Stimulated activated naive B cell treated with anti-CD40 and anti-IgM and Interleukin-4, amounts not matched to agents 10 μg/mL and 1 μg/mL and 100 μg/mL, for 72 hours (primary cell): Measurements from ENCODE around the gene B3GALT5.

ENCODE experiments used
- ATAC-seq, 2 donors: fragments of 150-1000 bp; cut with Tn5 transposase; replicated peaks; 2 replicates each; pipeline ENCODE4 v1.10.0; 2021; ENCODE audit warnings: moderate library complexity in 1 of 2
- DNase-seq: peaks from one replicate; pipeline ENCODE4 v3.0.0; 2021
- H3K27ac Mint-ChIP-seq: one replicate; pipeline ENCODE4 v1.8.0; 2022; ENCODE audit warnings: mild to moderate bottlenecking, mixed read lengths
- H3K27me3 Mint-ChIP-seq, 2 donors: one replicate each; pipeline ENCODE4 v1.8.0; 2022; ENCODE audit warnings: mixed read lengths in 2 of 2
- H3K36me3 Mint-ChIP-seq, 2 donors: one replicate each; pipeline ENCODE4 v1.8.0; 2022; ENCODE audit warnings: mixed read lengths in 2 of 2, mild to moderate bottlenecking in 1 of 2
- H3K4me1 Mint-ChIP-seq, 2 donors: one replicate each; pipeline ENCODE4 v1.8.0; 2022; ENCODE audit warnings: mixed read lengths in 2 of 2, mild to moderate bottlenecking in 1 of 2
- H3K4me3 Mint-ChIP-seq, 2 donors: one replicate each; pipeline ENCODE4 v1.8.0; 2022; ENCODE audit warnings: mild to moderate bottlenecking in 2 of 2, mixed read lengths in 2 of 2, moderate library complexity in 1 of 2
- H3K9me3 Mint-ChIP-seq, 2 donors: one replicate each; pipeline ENCODE4 v1.8.0; 2022; ENCODE audit warnings: mixed read lengths in 2 of 2, mild to moderate bottlenecking in 1 of 2

The B3GALT5 gene

DNA sequence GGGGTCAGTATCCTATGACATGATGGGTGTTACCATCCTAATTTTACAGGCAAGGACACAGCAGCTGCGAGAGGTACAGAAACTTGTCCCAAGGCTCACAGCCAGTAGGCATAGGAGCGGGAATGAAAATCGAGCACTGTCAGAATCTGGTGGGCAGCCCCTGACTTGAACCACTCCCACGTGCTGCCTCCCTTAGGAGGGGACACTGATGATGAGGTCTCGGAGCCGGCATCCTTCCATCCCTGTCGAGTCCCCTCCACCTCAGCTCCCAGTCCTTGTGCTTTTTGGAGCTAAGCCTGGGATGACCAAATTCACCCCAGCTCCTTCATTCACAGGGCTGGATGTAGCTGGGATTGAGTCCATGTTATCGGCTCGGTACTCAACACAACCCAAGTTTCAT, 49.0 kb downstream of the B3GALT5 start:
- Mint-ChIP-seq H3K36me3 (no peaks in the 10 kb centered on the region), H3K4me1 (no peaks in the 10 kb centered on the region), H3K27me3 (peaks cover 8 to 19% of the 10 kb centered on the region in 2 donors), H3K9me3 (peaks cover 0 to 2% of the 10 kb centered on the region in 2 donors), H3K4me3 (no peak overlapping the region), H3K27ac (no peak overlapping the region)
- no peak for DNase-seq
- ATAC-seq = no peak

DNA sequence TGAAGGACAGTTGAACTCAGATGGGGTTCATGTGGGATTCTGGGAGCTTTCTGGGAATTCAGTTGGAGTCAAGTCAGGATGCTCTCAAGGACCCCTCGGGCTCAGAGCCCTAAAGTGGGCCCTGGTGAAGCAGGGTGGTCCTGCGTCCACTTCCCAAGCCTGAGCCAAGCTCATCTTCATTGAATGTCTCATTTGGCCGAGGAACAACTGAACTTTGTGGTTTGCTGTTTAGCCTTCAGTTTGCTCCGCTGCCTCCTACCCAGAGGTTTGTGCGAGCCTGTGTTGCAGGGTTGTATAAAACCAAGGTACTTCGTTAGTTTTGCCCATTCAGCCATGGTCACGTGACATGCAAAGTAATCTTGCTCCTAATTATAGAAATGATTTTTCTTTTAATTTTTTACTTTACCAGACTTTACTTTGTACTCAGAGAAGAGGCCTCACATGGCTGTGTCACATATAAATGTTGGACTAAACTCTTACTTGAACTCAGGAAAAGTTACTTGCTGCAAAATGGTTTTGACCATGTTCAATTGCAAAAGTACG, 49.7 kb downstream of the B3GALT5 start:
- H3K9me3 Mint-ChIP-seq = peaks cover 0 to 2% of the 10 kb centered on the region in 2 donors
- H3K36me3 Mint-ChIP-seq = no peaks in the 10 kb centered on the region
- DNase-seq (no peak), ATAC-seq (no peak)
- H3K27ac Mint-ChIP-seq = no peak overlapping the region
- H3K4me1 Mint-ChIP-seq = no peaks in the 10 kb centered on the region
- H3K27me3 Mint-ChIP-seq = peaks cover 8 to 22% of the 10 kb centered on the region in 2 donors
- no peak overlapping the region for H3K4me3 Mint-ChIP-seq

DNA sequence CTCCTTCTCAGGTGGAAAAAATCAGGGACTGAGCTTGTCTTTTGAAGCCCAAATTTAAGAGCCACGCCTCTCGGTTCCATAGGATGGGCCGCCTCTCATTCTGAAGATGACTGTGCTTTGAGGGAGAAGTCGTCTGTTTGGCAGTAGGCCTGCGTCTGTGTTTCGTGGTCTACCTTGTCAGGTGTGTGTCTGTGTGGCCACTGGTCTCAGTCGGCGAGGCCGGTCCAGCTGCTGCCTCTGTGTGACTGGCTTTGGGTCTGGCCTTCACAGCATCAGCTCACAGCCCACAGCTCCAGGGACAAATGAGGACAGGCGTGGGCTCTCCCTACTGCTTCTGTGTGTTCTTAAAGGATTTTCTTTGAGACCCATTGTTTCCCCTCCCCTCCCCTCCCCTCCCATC, 50.3 kb downstream of the B3GALT5 start:
- Mint-ChIP-seq H3K4me3 (no peak overlapping the region), H3K36me3 (no peaks in the 10 kb centered on the region), H3K9me3 (peaks cover 0 to 2% of the 10 kb centered on the region in 2 donors), H3K27ac (no peak overlapping the region), H3K27me3 (peaks cover 8 to 25% of the 10 kb centered on the region in 2 donors), H3K4me1 (no peaks in the 10 kb centered on the region)
- DNase-seq = no peak
- no peak for ATAC-seq

DNA sequence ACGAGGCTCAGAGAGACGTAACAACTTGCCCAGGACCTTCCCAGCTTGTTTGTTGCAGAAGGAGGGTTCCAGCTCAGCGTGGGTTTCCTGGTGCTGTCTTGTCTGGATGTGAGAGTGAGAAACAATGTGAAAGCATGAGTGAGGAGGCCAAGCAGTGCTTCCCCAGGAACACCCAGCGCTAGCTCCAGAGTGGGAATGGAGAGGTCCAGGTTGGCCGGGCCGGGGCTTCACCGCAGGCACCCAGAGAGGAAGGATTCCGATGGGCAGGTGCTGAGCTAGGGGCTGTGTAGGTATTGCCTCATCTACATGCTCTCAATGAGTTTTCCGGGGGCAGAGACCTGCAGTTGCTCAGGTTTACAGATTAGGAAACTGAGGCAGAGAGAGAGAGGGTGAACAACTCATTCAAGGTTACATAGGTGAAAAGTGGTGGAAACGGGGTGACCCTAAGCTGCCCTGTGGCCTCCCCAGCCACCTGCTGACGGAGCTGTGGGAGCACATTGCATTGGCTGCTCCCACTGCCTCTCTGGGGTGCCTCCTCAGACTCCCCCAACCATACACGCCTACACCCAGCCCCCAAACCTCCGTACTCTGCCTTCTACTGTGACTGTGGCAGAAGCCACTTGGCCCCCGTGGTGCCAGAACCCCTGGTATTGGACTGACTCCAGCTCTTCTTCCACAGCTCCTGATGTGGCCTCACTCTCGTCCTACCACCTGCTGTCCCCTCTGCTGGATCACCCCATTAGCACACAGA, 51.2 kb downstream of the B3GALT5 start:
- no peak for ATAC-seq
- no peak overlapping the region for H3K27ac Mint-ChIP-seq
- no peaks in the 10 kb centered on the region for H3K36me3 Mint-ChIP-seq
- peaks cover 3 to 25% of the 10 kb centered on the region in 2 donors for H3K27me3 Mint-ChIP-seq
- no peaks in the 10 kb centered on the region for H3K4me1 Mint-ChIP-seq
- peaks cover 0 to 2% of the 10 kb centered on the region in 2 donors for H3K9me3 Mint-ChIP-seq
- H3K4me3 Mint-ChIP-seq = no peak overlapping the region
- no peak for DNase-seq

DNA sequence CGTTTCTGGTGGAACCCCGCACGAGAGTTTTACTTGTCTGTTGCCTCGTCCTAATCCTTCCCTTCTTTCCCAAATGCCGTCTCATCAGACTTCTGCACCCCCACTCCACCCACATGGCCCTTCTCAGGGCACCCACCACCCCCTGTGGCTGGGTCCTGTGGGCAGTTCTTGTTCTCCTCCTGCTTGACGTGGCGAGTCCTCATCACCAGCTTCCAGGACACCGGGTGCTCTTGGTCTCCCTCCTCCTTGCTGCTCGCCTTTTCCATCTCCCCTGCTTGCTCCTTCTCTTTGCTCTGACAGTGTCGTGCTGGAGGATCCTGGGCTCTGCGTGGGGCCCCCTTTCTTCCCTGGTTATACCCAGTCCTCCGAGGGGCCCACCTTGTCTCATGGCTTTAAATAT, 51.8 kb downstream of the B3GALT5 start:
- Mint-ChIP-seq H3K9me3 (peaks cover 0 to 2% of the 10 kb centered on the region in 2 donors), H3K4me3 (no peak overlapping the region), H3K4me1 (no peaks in the 10 kb centered on the region), H3K27ac (no peak overlapping the region), H3K36me3 (no peaks in the 10 kb centered on the region), H3K27me3 (peaks cover 3 to 18% of the 10 kb centered on the region in 2 donors)
- ATAC-seq = no peak
- no peak for DNase-seq

DNA sequence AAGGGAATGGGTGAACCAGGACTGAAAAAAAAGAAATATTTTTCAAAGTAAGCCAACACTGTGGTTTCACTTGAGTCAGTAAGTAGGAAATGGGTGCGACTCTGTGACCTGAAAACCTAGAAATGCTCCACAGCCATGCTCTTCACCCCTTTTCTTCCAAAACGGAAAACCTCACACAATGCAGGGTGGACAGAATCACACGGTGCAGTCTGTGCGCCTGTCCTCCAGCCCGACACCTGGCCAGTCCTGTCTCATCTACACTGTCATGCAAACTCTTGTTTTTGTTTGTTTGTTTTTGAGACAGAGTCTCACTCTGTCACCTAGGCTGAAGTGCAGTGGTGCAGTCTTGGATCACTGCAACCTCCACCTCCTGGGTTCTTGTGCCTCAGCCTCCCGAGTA, 53.3 kb downstream of the B3GALT5 start:
- Mint-ChIP-seq H3K36me3 (no peaks in the 10 kb centered on the region), H3K27me3 (peaks cover 5 to 9% of the 10 kb centered on the region in 2 donors), H3K4me3 (no peak overlapping the region), H3K9me3 (no peaks in the 10 kb centered on the region), H3K27ac (no peak overlapping the region), H3K4me1 (no peaks in the 10 kb centered on the region)
- DNase-seq = no peak
- ATAC-seq = no peak

DNA sequence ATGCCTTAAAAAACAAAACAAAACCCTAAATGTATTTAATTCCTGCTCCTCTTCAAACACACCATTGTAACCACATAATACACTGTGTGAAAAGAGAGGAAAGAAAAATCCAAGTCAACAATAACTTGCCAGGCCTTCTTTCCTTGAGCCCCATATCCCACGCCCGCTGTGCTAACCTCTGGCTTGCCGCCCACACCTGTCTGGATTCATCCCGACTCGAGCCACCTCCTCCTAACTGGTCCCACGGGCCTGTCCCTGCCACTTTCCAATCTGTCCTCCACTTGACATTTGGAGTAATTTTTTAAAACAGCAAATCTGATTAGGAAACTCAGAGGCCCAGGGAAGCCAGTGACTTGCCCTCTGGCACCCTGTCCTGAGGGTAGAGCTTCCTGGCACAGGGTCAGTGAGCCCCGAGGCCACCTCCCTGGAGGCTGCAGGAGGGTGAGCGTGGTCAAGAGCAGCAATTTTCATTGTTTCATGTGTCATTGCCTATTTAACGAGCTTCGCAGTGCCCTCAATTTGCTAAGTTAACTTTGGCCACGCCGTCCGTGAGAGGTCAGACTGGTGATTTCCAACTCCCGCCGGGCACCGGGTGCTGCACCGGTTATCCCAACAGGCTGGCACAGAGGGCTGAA, 54.1 kb downstream of the B3GALT5 start:
- H3K36me3 Mint-ChIP-seq = no peaks in the 10 kb centered on the region
- no peak overlapping the region for H3K4me3 Mint-ChIP-seq
- H3K4me1 Mint-ChIP-seq = no peaks in the 10 kb centered on the region
- ATAC-seq (no peak), DNase-seq (no peak)
- H3K9me3 Mint-ChIP-seq = no peaks in the 10 kb centered on the region
- H3K27me3 Mint-ChIP-seq = peaks cover 5 to 6% of the 10 kb centered on the region in 2 donors
- H3K27ac Mint-ChIP-seq = no peak overlapping the region

DNA sequence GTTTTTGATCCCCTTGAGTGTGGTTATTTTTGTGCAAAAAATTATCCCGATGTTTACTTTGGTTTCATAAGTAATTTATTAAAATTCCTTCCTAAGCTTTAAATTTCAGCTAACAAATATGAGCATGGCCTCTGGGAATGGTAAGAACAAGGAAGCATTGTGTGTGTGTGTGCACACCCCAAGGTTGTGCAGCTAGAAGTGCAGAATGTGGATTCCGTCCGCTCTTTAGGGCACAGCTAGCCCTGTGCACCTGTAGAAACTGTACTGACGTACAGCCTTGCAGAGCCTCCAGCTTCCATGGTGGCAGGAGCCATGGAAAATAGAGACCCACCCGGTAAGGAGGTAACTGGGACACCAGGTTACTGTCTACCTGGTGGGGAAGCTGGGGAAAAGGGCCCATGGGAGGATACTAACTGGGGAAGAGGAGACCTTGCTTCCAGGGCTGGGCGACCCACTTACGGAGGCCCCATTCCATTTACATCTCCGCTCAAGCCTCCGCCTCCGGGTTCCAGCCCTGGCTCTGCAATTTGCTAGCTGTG, 54.7 kb downstream of the B3GALT5 start:
- Mint-ChIP-seq H3K4me1 (no peaks in the 10 kb centered on the region), H3K27me3 (peaks cover 5 to 6% of the 10 kb centered on the region in 2 donors), H3K4me3 (no peak overlapping the region), H3K36me3 (no peaks in the 10 kb centered on the region), H3K27ac (no peak overlapping the region), H3K9me3 (no peaks in the 10 kb centered on the region)
- no peak for DNase-seq
- no peak for ATAC-seq

DNA sequence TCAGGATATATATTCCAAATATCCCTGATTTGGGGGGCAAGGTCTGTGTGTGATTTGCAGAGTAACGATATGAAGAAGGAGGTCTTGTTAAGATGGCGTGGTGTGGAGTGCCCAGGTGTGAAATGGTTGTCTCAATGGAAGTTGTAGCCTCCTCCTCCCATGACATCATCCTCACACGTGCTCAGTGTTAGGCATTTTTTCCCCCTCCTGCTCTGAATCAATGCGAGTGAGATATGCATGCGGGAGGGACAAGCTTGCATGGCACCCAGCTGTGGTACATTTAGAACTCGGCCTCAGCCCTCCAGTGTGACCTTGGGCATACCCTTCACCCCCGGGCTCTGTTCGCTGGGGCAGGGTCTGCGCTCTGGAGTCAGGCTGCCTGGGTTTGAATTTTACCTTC, 55.6 kb downstream of the B3GALT5 start:
- no peak overlapping the region for H3K4me3 Mint-ChIP-seq
- no peak for ATAC-seq
- peaks cover 5 to 6% of the 10 kb centered on the region in 2 donors for H3K27me3 Mint-ChIP-seq
- no peaks in the 10 kb centered on the region for H3K36me3 Mint-ChIP-seq
- DNase-seq = no peak
- H3K9me3 Mint-ChIP-seq = no peaks in the 10 kb centered on the region
- H3K4me1 Mint-ChIP-seq = no peaks in the 10 kb centered on the region
- H3K27ac Mint-ChIP-seq = peak overlapping the region; percentile 10

DNA sequence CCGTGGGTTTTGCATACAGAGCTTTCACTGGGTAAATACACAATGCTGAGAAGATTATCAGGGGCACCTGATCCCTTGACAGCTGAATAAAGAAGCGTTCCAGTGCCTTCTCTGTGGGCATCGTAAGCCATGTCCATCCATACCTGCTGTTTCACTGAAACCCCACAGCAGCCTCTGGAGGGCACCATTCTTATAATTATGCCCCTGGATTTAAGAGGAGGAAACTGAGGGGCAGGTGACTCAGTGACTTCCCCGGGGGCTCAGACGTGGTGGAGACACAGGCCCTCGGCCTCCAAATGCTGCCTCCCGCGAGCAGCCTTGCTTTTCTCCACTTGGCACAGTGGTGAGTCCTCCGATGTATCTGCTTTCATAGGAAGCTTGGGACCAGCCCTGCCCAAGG, 56.7 kb downstream of the B3GALT5 start:
- H3K4me3 Mint-ChIP-seq = no peak overlapping the region
- H3K9me3 Mint-ChIP-seq = no peaks in the 10 kb centered on the region
- H3K36me3 Mint-ChIP-seq = no peaks in the 10 kb centered on the region
- no peak for ATAC-seq
- no peaks in the 10 kb centered on the region for H3K4me1 Mint-ChIP-seq
- no peak for DNase-seq
- H3K27ac Mint-ChIP-seq = no peak overlapping the region
- peaks cover 5 to 6% of the 10 kb centered on the region in 2 donors for H3K27me3 Mint-ChIP-seq

DNA sequence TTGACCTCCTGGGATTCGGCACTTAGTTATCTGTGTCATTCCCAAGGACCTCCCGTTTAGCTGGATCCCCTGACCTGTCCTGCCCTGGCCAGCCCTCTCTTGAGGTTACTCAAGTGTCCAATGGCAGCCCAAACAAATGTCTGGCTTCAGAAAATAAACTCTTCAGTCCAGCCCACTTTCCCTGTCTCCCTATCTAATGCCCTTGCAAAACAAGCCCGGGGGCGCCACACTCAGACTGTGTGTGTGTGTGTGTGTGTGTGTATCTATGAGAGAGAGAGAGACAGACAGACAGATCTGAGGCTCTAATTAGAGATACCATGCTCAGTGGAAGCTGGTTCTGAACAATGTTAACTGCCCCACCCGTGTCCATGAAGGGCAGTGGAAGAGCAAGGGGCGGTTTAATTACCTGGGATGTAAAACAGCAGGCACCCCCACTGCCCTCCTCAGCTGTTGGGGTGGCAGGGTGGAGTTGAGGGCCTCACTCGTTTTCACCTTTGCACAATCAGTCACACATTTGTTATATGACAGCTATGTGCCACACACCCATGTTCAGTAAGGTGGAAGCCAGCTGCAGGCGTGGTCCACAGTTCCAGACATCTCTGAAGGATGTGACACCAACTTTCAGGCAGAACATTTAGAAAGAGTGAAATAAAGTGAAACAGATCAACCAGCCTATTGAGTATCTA, 57.4 kb downstream of the B3GALT5 start:
- DNase-seq (no peak), ATAC-seq (no peak)
- Mint-ChIP-seq H3K27ac (no peak overlapping the region), H3K4me3 (no peak overlapping the region), H3K27me3 (peaks cover 5 to 12% of the 10 kb centered on the region in 2 donors), H3K36me3 (no peaks in the 10 kb centered on the region), H3K9me3 (no peaks in the 10 kb centered on the region), H3K4me1 (no peaks in the 10 kb centered on the region)

DNA sequence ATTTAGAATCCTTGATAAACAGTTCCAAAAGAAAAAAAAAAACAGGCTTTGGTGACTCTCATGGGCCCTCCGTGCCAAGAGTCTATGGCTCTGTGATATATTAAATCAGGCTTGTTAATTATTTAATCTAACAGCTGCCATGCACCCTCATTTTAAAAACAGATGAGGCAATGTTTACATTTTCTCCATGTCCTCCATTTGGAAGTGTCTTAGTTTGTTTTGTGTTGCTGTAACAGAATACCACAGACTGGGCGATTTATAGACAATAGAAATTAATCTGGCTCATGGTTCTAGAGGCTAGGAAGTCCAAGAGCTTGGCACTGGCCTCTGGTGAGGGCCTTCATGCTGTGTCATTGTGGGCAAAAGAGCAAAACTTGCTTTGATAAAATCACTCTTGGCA, 58.0 kb downstream of the B3GALT5 start:
- peaks cover 5 to 17% of the 10 kb centered on the region in 2 donors for H3K27me3 Mint-ChIP-seq
- no peak overlapping the region for H3K27ac Mint-ChIP-seq
- H3K4me1 Mint-ChIP-seq = no peaks in the 10 kb centered on the region
- DNase-seq (no peak), ATAC-seq (no peak)
- no peak overlapping the region for H3K4me3 Mint-ChIP-seq
- no peaks in the 10 kb centered on the region for H3K9me3 Mint-ChIP-seq
- H3K36me3 Mint-ChIP-seq = no peaks in the 10 kb centered on the region

DNA sequence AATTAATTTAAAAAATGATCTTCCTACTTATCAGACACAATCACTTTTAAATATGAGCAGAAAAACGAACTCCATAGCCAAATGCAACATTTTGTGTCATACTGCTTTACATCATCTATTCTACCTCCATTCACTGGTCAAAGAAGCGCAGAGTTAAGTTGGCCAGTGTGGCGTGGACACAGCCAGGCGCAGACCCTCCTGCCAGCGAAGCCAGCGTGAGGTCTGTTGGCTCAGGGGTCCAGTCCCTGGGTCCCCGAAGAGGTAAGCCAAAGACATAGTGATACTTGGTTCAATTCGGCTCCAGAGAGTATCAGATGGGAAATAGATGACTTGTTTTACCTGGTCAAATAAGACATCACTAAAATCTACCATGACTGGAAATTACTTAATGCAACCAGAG, 59.2 kb downstream of the B3GALT5 start:
- DNase-seq (no peak), ATAC-seq (no peak)
- no peaks in the 10 kb centered on the region for H3K36me3 Mint-ChIP-seq
- H3K9me3 Mint-ChIP-seq = no peaks in the 10 kb centered on the region
- H3K27ac Mint-ChIP-seq = no peak overlapping the region
- H3K4me1 Mint-ChIP-seq = no peaks in the 10 kb centered on the region
- no peak overlapping the region for H3K4me3 Mint-ChIP-seq
- peaks cover 5 to 17% of the 10 kb centered on the region in 2 donors for H3K27me3 Mint-ChIP-seq

DNA sequence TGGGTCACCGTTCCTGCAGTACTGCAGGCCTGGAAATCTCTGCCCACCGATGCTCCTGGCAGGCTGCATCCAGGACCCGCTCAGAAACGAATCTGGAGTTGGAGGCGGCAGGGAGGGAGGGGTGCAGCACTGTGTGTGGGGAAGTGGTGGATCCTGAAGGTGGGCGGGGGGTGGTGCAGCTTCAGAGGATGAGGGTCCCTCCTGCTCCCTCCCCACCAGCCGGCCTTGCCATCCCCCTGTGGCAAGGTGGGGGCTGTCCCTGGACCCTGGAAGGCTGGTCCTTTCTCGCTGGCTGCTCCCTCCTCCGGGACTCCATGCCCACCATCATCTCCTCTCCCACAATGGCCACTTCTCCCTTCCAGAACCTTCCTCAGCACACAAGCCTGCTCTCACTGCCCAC, 60.4 kb downstream of the B3GALT5 start:
- Mint-ChIP-seq H3K27ac (no peak overlapping the region), H3K9me3 (no peaks in the 10 kb centered on the region), H3K27me3 (peaks cover 5 to 10% of the 10 kb centered on the region in 2 donors), H3K36me3 (no peaks in the 10 kb centered on the region), H3K4me3 (no peak overlapping the region), H3K4me1 (no peaks in the 10 kb centered on the region)
- DNase-seq (no peak), ATAC-seq (no peak)
